ENCODE results near the gene SCAPER.

DNA sequence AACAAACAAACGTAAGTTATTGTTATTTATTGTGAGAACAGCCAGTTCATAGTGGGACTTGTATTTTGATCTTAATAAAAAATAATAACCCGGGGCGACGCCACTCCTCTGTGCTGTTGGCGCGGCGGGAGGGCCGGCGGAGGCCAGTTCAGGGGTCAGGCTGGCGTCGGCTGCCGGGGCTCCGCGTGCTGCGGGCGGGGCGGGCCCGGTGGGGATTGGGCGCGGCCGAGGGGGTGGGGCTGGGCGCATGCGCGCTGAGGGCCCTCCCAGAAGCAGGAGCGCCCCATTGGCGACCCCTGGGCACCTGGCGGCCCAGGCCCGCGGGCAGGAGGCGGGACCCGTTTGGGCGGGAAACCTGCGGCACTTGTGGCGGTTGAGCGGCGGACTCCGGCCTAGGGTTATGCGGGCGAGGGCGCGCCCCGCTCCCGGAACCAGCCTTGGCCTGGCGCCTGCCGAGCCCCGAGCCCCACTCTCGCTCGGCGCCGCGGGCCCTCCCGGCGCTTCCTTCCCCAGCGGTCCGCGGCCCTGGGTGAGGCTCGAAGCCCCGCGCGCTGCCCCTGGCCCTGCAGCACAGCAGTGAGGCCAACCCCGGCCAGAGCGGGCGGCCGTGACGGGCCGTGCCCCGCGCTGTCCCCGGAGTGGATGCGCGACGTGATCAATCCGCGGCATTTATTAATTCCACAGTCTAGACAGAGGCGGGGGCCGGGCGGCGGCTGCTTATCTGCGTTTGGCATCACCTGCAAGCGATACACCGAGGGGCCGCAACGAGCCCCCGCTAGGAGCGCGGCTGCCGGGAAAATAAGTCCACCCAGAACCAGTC lies 562.5 kb downstream of the SCAPER start:
- TF ChIP-seq POLR2A (IDR thresholded peaks at IDR 0.05; ENCODE audit: borderline replicate concordance, extremely low read depth, insufficient read depth, insufficient read length) (no peak), CTCF (IDR thresholded peaks at IDR 0.05 in 2 of 3, conservative IDR thresholded peaks at IDR 0.05 in 1 of 3; ENCODE audit: borderline replicate concordance in 1 of 3, insufficient read depth in 1 of 3, low read depth in 2 of 3, low read length in 2 of 3) (no peak)

Measured in HCT116 (cell line).